Measurements from ENCODE around the gene P4HA2. TPM values are rescaled to one million over a fixed set of nuclear protein-coding genes. Genes with fewer than 3 reads are reported as not detected.
"Not testable (repeated sequence)": the region's sequence is repeated elsewhere in the genome, so short reads cannot be mapped to it uniquely, and the experiment has no call there.

Gene P4HA2
- total and polyA plus RNA-seq, 2 donors, result 13.2 to 16.5 TPM

GRCh38 chr5:132150565-132150964 lies 77.1 kb downstream of the P4HA2 start:
- 97% methylated on average over 2 of the region's 2 CpGs for WGBS
- Histone ChIP-seq H3K36me3 (ENCODE audit: control insufficient read depth in 2 of 2, insufficient read depth in 2 of 2, low read length in 1 of 2) (no peaks in the 10 kb centered on the region), H3K9me3 (ENCODE audit: control insufficient read depth in 2 of 2, insufficient read depth in 1 of 2, low read length in 1 of 2) (no peaks in the 10 kb centered on the region), H3K27me3 (ENCODE audit: control insufficient read depth in 2 of 2, insufficient read depth in 1 of 2, low read length in 1 of 2) (no peaks in the 10 kb centered on the region), H3K4me3 (ENCODE audit: low read length in 2 of 2) (no peak overlapping the region), H3K4me1 (ENCODE audit: control insufficient read depth in 2 of 2, insufficient read depth in 2 of 2, low read length in 2 of 2) (no peaks in the 10 kb centered on the region), H3K27ac (ENCODE audit: low read depth in 1 of 2, low read length in 1 of 2) (no peak overlapping the region)
- no peak for DNase-seq (ENCODE audit: low read depth in 6 of 9, low spot score in 9 of 9)

- 89% methylated on average over 3 of the region's 3 CpGs for whole genome bisulfite sequencing
- no peaks in the 10 kb centered on the region for H3K27me3 ChIP-seq (ENCODE audit: control insufficient read depth in 2 of 2, insufficient read depth in 1 of 2, low read length in 1 of 2)
Measured at GRCh38 chr5:132147663-132148062, 80.0 kb downstream of the P4HA2 start.

GRCh38 chr5:132145326-132145725 lies 82.3 kb downstream of the P4HA2 start:
- not testable (repeated sequence) for H3K4me1 ChIP-seq (ENCODE audit: control insufficient read depth in 2 of 2, insufficient read depth in 2 of 2, low read length in 2 of 2); H3K27me3 ChIP-seq (ENCODE audit: control insufficient read depth in 2 of 2, insufficient read depth in 1 of 2, low read length in 1 of 2); H3K9me3 ChIP-seq (ENCODE audit: control insufficient read depth in 2 of 2, insufficient read depth in 1 of 2, low read length in 1 of 2); H3K36me3 ChIP-seq (ENCODE audit: control insufficient read depth in 2 of 2, insufficient read depth in 2 of 2, low read length in 1 of 2); H3K27ac ChIP-seq (ENCODE audit: low read depth in 1 of 2, low read length in 1 of 2); H3K4me3 ChIP-seq (ENCODE audit: low read length in 2 of 2); DNase-seq (ENCODE audit: low read depth in 6 of 9, low spot score in 9 of 9)
- 87% methylated on average over 3 of the region's 3 CpGs for WGBS

More at GRCh38 chr5:132147663-132148062, 80.0 kb downstream of the P4HA2 start:
- no peak overlapping the region for H3K27ac ChIP-seq (ENCODE audit: low read depth in 1 of 2, low read length in 1 of 2)
- no peak for DNase-seq (ENCODE audit: low read depth in 6 of 9, low spot score in 9 of 9)
- no peaks in the 10 kb centered on the region for H3K36me3 ChIP-seq (ENCODE audit: control insufficient read depth in 2 of 2, insufficient read depth in 2 of 2, low read length in 1 of 2)
- H3K4me1 ChIP-seq (ENCODE audit: control insufficient read depth in 2 of 2, insufficient read depth in 2 of 2, low read length in 2 of 2), result no peaks in the 10 kb centered on the region
- H3K4me3 ChIP-seq (ENCODE audit: low read length in 2 of 2), result no peak overlapping the region
- no peaks in the 10 kb centered on the region for H3K9me3 ChIP-seq (ENCODE audit: control insufficient read depth in 2 of 2, insufficient read depth in 1 of 2, low read length in 1 of 2)

GRCh38 chr5:132143148-132143547 lies 84.5 kb downstream of the P4HA2 start:
- H3K9me3 ChIP-seq (ENCODE audit: control insufficient read depth in 2 of 2, insufficient read depth in 1 of 2, low read length in 1 of 2), result no peaks in the 10 kb centered on the region
- no peaks in the 10 kb centered on the region for H3K4me1 ChIP-seq (ENCODE audit: control insufficient read depth in 2 of 2, insufficient read depth in 2 of 2, low read length in 2 of 2)
- no peaks in the 10 kb centered on the region for H3K27me3 ChIP-seq (ENCODE audit: control insufficient read depth in 2 of 2, insufficient read depth in 1 of 2, low read length in 1 of 2)
- H3K4me3 ChIP-seq (ENCODE audit: low read length in 2 of 2), result no peak overlapping the region
- H3K36me3 ChIP-seq (ENCODE audit: control insufficient read depth in 2 of 2, insufficient read depth in 2 of 2, low read length in 1 of 2), result no peaks in the 10 kb centered on the region
- WGBS, result 98% methylated on average over 1 of the region's 1 CpG
- no peak for DNase-seq (ENCODE audit: low read depth in 6 of 9, low spot score in 9 of 9)
- no peak overlapping the region for H3K27ac ChIP-seq (ENCODE audit: low read depth in 1 of 2, low read length in 1 of 2)

GRCh38 chr5:132142459-132142858 lies 85.2 kb downstream of the P4HA2 start:
- DNase-seq (ENCODE audit: low read depth in 6 of 9, low spot score in 9 of 9), result no peak
- no peaks in the 10 kb centered on the region for H3K9me3 ChIP-seq (ENCODE audit: control insufficient read depth in 2 of 2, insufficient read depth in 1 of 2, low read length in 1 of 2)
- no peak overlapping the region for H3K4me3 ChIP-seq (ENCODE audit: low read length in 2 of 2)
- H3K36me3 ChIP-seq (ENCODE audit: control insufficient read depth in 2 of 2, insufficient read depth in 2 of 2, low read length in 1 of 2), result no peaks in the 10 kb centered on the region
- no peaks in the 10 kb centered on the region for H3K4me1 ChIP-seq (ENCODE audit: control insufficient read depth in 2 of 2, insufficient read depth in 2 of 2, low read length in 2 of 2)
- H3K27ac ChIP-seq (ENCODE audit: low read depth in 1 of 2, low read length in 1 of 2), result no peak overlapping the region
- no peaks in the 10 kb centered on the region for H3K27me3 ChIP-seq (ENCODE audit: control insufficient read depth in 2 of 2, insufficient read depth in 1 of 2, low read length in 1 of 2)

Other genes starting within 250 kb of the P4HA2 start
- gene ACSL6, start 216.2 kb downstream of the P4HA2 start, total RNA-seq, result 1.7 TPM
- gene ACSL6, start 216.2 kb downstream of the P4HA2 start, polyA plus RNA-seq, result 1.3 TPM
- gene IL3, start 167.2 kb downstream of the P4HA2 start, total RNA-seq, result not detected
- 0.34 TPM for gene IL3, start 167.2 kb downstream of the P4HA2 start, polyA plus RNA-seq
- gene CSF2, start 154.1 kb downstream of the P4HA2 start, total RNA-seq, result 0.09 TPM
- gene CSF2, start 154.1 kb downstream of the P4HA2 start, polyA plus RNA-seq, result 0.71 TPM
- gene PDLIM4, start 29.8 kb upstream of the P4HA2 start, total RNA-seq, result 10.0 TPM
- 38.4 TPM for gene PDLIM4, start 29.8 kb upstream of the P4HA2 start, polyA plus RNA-seq
- gene SLC22A4, start 66.5 kb upstream of the P4HA2 start, total RNA-seq, result 0.66 TPM
- 3.0 TPM for gene SLC22A4, start 66.5 kb upstream of the P4HA2 start, polyA plus RNA-seq
- 1.4 TPM for gene SLC22A5, start 141.9 kb upstream of the P4HA2 start, total RNA-seq
- 25.4 TPM for gene SLC22A5, start 141.9 kb upstream of the P4HA2 start, polyA plus RNA-seq